KOPT-K1 (cell line): Measurements from ENCODE around the gene ITPRIPL1.

Experiments used
- H3K27ac ChIP-seq: fragments of 200-600 bp; sonication (generic); 2 replicates; pipeline ENCODE4 v1.5.1; 2016; ENCODE audit warnings: antibody characterized with exemption, mild to moderate bottlenecking, low read depth, low read length; ENCODE audit not compliant: poor library complexity, severe bottlenecking
- H3K36me3 ChIP-seq: fragments of 200-600 bp; sonication (generic); 2 replicates; pipeline ENCODE4 v1.5.1; 2017; ENCODE audit warnings: antibody characterized with exemption, mild to moderate bottlenecking, low read length, moderate library complexity; ENCODE audit not compliant: insufficient read depth
- H3K9me3 ChIP-seq: fragments of 200-600 bp; sonication (generic); 2 replicates; pipeline ENCODE4 v1.5.1; 2017; ENCODE audit warnings: antibody characterized with exemption, low read length, mild to moderate bottlenecking; ENCODE audit not compliant: insufficient read depth, poor library complexity, severe bottlenecking

The ITPRIPL1 gene

GRCh38 chr2:96316999-96317398 lies 8.1 kb upstream of the ITPRIPL1 start:
- Histone ChIP-seq H3K36me3 (no peaks in the 10 kb centered on the region), H3K9me3 (no peaks in the 10 kb centered on the region), H3K27ac (no peak overlapping the region)

DNA sequence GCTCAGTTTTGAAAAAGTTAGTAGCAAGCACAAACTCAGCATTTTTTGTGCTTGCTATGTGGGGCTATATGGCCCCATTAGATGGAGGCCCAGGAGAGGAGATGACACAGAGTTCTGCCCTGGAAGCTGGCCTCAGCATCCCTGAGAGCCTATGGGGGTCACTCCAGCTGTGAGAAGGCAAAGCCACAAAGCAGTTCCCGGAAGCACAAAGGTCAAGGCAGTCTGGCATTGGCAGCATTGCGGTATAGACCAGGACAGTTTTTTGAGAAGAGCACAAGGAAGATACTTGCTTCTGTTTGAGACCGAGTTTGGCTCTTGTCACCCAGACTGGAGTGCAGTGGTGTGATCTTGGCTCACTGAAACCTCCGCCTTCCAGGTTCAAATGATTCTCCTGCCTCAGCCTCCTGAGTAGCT lies 7.5 kb upstream of the ITPRIPL1 start:
- no peaks in the 10 kb centered on the region for H3K36me3 ChIP-seq
- no peak overlapping the region for H3K27ac ChIP-seq
- no peaks in the 10 kb centered on the region for H3K9me3 ChIP-seq

DNA sequence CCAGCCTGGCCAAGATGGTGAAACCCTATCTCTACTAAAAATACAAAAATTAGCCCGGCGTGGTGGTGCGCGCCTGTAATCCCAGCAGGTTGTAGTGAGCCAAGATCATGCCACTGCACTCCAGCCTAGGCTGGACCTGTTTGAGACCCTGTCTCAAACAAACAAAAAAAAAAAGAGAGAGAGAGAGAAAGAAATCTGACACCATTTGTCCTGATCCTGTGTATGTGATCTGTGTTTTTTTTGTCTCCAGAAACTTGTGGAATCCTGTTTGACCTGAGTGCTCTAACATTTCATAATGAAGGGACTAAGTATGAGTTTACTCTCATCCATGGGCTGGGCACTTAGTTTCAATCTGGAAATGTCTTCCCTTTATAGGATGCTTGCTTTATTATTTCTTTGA lies 6.4 kb upstream of the ITPRIPL1 start:
- Histone ChIP-seq H3K9me3 (no peaks in the 10 kb centered on the region), H3K27ac (no peak overlapping the region)

DNA sequence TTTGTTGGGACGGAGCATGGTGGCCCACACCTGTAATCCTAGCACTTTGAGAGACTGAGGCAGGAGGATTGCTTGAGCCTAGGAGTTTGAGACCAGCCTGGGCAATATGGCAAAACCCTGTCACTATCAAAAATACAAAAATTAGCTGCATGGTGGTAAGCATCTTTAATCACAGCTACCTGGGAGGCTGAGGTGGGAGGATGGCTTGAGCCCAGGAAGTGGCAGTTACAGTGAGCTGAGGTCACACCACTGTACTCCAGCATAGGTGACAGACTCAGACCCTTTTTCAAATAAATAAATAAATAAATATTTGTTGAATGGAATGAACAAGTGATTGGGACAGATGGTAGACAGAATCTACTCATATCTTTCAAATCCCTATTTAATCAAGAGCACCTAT lies 5.7 kb upstream of the ITPRIPL1 start:
- H3K27ac ChIP-seq = no peak overlapping the region
- no peaks in the 10 kb centered on the region for H3K9me3 ChIP-seq
- no peaks in the 10 kb centered on the region for H3K36me3 ChIP-seq

More for the DNA sequence above, 6.4 kb upstream of the ITPRIPL1 start:
- H3K36me3 ChIP-seq = no peaks in the 10 kb centered on the region

- H3K36me3 ChIP-seq = no peaks in the 10 kb centered on the region
- H3K27ac ChIP-seq = no peak overlapping the region
- H3K9me3 ChIP-seq = no peaks in the 10 kb centered on the region
These were observed 4.8 kb upstream of the ITPRIPL1 start for GRCh38 chr2:96320326-96320725.

DNA sequence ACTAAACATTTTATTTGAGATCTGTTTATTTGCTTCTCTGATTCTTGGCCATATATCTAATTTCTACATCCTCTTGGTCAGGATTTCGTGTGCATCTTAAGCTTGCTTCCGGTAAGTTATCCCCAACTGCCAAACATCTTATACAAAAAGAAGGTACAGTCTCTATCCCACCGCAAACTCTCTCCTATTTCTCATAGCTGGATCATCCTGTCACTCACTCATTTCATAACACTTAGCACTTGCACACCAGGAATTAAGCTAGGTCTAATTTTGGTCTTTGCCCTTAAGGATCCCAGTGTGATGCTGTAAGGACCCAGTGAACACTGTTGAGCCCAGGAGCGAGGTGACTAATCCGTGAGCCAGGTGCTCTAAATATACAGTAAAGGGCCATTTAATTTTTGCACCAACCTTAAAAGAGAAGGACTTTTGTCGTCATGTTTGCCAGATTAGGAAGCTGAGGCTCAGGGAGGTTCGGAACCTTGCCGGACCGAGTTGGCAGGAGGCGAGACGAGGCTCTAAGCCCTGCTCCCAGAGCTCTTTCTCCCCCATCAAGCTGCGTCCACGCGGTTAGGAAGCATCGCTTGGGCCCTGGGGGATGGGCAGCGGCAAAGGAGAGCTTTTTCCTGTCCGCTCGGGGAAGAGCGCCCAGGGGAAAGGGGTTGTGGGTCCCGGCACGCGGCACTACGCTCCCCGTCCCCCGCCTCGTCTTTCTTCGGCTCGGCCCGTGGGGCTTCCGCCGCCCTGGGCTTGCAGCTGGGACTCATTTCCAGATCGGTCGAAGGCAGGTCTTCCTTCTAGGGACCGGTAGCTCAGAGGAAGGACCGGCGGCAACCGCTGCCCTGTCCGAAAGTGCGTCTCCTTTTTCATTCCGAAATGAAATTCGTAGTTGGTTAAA lies 4.1 kb upstream of the ITPRIPL1 start:
- H3K9me3 ChIP-seq = no peaks in the 10 kb centered on the region
- H3K27ac ChIP-seq = peak overlapping the region; percentile 64
- no peaks in the 10 kb centered on the region for H3K36me3 ChIP-seq

- no peaks in the 10 kb centered on the region for H3K9me3 ChIP-seq
- H3K27ac ChIP-seq = no peak overlapping the region
- H3K36me3 ChIP-seq = peaks cover 25% of the 10 kb centered on the region
These were observed 1.3 kb upstream of the ITPRIPL1 start for GRCh38 chr2:96323849-96324248.

DNA sequence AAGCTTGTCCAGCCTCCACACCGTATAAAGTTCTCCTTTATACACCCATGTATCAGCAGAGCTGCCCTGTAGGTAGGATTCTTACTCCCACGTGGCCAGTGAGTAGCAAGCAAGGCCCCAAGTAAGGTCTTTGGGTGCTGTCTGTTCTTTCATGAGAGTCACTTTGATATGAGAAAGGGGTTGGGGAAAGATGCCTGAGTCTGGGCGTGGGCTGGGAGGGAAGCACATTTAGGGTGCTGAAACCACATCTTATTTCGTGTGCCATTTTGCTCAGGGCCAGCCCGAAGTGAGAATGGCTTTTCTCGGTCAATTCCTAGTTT lies 436 bp upstream of the ITPRIPL1 start:
- Histone ChIP-seq H3K36me3 (peaks cover 32% of the 10 kb centered on the region), H3K9me3 (no peaks in the 10 kb centered on the region), H3K27ac (peak overlapping the region; percentile 80)

DNA sequence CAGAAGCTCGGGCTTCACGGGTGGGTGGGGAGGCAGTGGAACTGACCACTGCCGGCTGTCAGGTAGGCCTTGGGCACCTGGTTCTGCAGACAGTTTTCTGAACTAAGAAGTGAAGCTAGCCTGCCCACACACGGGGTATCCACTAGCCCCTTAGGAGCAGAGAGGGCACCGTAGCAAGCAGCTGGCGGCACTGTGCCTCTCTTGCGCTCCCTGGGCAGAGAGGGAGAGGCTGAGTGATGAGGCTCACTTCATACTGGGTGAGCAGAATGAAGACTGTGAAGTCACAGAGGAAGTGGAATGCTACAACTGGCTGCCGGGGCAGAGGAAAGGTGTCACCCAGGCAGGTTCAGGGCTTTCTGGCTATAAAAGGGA lies 753 bp downstream of the ITPRIPL1 start:
- Histone ChIP-seq H3K9me3 (no peaks in the 10 kb centered on the region), H3K36me3 (peaks cover 44% of the 10 kb centered on the region), H3K27ac (peak overlapping the region; percentile 80)

DNA sequence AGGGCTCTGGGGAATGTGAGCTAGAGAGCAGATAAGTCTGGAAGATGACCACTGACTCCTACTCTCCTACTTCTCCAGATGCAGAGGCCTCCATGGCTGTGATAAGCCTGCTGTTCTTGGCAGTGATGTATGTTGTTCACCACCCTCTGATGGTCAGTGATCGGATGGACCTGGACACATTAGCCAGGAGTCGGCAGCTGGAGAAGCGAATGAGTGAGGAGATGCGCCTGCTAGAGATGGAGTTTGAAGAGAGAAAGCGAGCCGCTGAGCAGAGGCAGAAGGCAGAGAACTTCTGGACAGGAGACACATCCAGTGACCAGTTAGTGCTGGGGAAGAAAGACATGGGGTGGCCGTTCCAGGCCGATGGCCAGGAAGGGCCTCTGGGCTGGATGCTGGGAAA lies 1.4 kb downstream of the ITPRIPL1 start:
- Histone ChIP-seq H3K36me3 (peaks cover 46% of the 10 kb centered on the region), H3K9me3 (no peaks in the 10 kb centered on the region), H3K27ac (peak overlapping the region; percentile 80)

GRCh38 chr2:96326990-96327820 lies 2.1 kb downstream of the ITPRIPL1 start:
- Histone ChIP-seq H3K9me3 (no peaks in the 10 kb centered on the region), H3K27ac (no peak overlapping the region), H3K36me3 (peaks cover 46% of the 10 kb centered on the region)

DNA sequence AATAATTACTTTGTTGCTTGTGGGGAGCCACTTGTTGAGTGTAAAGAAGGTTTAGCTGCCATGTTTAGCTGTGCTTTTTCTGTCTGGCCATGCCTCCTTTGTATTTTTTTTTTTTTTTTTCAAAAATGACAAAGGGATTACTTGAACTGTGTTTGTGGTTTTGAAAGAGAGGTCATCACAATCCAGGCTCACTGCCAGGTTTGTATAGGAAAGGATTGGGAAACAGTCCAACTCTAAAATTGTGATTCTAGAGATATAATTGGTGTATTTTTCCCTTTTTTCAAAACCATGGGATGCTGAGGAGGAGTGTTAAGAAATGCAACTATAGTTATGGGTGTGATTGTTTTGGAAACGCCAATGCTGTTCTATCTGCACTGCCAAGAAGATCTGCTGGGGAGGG lies 4.3 kb downstream of the ITPRIPL1 start:
- H3K27ac ChIP-seq = no peak overlapping the region
- no peaks in the 10 kb centered on the region for H3K9me3 ChIP-seq
- peaks cover 46% of the 10 kb centered on the region for H3K36me3 ChIP-seq

- H3K36me3 ChIP-seq = peaks cover 46% of the 10 kb centered on the region
- no peak overlapping the region for H3K27ac ChIP-seq
- no peaks in the 10 kb centered on the region for H3K9me3 ChIP-seq
These were observed 4.8 kb downstream of the ITPRIPL1 start for GRCh38 chr2:96329874-96330273.

DNA sequence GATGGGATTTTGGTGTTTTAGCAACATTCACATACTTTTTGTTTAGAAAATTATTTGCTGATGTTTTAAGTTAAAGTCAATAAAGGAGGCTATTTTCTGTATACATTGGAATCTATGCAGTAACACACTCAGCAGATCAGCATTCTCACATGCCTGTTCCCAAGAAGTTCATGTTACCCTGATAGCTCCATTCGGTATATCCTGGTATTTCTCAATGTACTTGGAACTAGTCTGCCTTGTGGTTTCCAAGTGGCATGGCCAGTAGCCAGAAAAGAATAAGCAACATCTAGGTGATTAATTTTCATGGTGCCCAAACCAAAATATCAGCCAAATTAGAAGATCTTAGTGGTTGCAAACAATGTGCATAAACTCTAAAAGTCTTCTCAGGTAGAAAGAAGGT lies 5.3 kb downstream of the ITPRIPL1 start:
- Histone ChIP-seq H3K27ac (no peak overlapping the region), H3K36me3 (peaks cover 46% of the 10 kb centered on the region), H3K9me3 (no peaks in the 10 kb centered on the region)

GRCh38 chr2:96333708-96334107 lies 8.6 kb downstream of the ITPRIPL1 start:
- peaks cover 28% of the 10 kb centered on the region for H3K36me3 ChIP-seq
- no peaks in the 10 kb centered on the region for H3K9me3 ChIP-seq
- no peak overlapping the region for H3K27ac ChIP-seq
